Fibroblast of pulmonary artery (primary cell): ENCODE measurements around the gene CD27.
"Not testable (repeated sequence)": the region's sequence is repeated elsewhere in the genome, so short reads cannot be mapped to it uniquely, and the experiment has no call there.

Source experiments
- DNase-seq: peaks from one replicate; pipeline ENCODE4 v3.0.0-alpha.2; 2010; ENCODE audit warnings: low read depth
- H3K4me3 ChIP-seq: replicated peaks from 2 replicates; pipeline ENCODE4 v1.5.1; 2011; ENCODE audit warnings: low read depth, mild to moderate bottlenecking, control low read depth, low read length, moderate library complexity
- CTCF ChIP-seq: IDR thresholded peaks from 2 replicates; pipeline ENCODE4 v1.5.1; 2011; ENCODE audit warnings: mild to moderate bottlenecking, control low read depth, low read length, inconsistent platforms; ENCODE audit errors: missing control alignments

The CD27 gene

DNA sequence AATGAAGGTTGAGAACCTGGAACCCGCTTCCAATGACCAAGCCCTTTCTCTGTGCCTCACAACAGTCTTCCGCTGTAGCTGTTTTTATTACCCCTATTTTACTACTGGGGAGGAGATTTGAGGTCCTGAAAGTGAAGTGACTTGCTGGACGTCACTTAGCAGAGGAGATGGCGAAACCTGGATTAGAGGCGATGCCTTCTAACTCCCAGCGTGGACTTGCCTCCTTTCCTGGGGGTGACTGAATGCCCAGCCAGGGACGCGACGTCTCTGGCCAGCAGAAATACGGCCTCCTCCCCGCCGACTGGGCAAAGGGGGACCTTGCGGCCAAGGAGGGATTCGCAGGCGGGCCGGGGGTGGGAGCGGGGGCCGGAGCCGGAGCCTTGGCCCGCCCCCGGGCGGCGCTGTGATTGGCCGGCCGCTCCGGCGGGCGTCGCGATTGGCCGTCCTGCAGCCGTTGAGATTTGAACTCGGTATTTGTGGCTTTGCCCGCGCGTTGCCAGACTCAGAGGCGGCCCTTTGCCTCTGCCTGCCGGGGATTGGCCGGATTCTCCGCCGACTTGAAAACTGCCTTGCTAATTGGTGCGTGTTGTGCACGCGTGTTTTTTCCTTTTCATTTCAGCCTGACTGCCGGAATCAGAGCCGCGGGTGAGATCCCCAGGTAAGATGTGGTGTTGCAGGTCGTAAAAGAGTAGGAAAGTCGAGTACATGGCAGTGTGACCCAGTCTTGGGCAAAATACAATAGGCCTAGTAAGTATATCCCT, 48.9 kb downstream of the CD27 start, which contains the start of gene NCAPD2:
Gene NCAPD2 (plus strand): TSS at position 606 of the 761 bp plus-strand sequence. CDS start 997 bp downstream, outside the sequence.
- peak; percentile 96 for DNase-seq
- H3K4me3 ChIP-seq, result peak within 1 kb of the TSS; percentile 81
- TF ChIP-seq CTCF, result no peak

DNA sequence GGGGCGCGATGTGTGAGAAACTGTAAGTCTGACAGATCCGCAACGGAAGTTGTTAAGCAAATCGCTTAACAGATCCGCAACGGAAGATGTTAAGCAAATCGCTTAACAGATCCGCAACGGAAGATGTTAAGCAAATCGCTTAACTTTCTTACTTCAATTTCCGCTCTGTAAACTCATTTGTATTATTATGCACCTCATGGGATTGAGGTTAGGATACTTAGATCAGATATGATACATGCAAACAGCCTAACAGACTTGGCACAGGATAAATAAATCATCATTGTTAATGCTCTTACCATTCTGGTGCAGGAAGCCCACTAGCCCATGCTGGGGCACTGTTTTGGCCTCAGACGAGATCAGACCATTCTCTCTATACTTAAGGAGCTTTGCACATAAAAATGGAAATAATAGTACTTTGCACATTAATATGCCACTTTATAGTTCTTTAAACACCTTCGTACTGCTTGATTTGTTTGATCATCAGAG, 49.5 kb downstream of the CD27 start:
- no peak for DNase-seq
- peak; percentile 16 for TF ChIP-seq CTCF
- H3K4me3 ChIP-seq, result peak overlapping the region; percentile 81

- no peak for DNase-seq
- TF ChIP-seq CTCF, result no peak
- H3K4me3 ChIP-seq, result peak overlapping the region; percentile 81
These were observed 50.2 kb downstream of the CD27 start for GRCh38 chr12:6494968-6495367.

DNA sequence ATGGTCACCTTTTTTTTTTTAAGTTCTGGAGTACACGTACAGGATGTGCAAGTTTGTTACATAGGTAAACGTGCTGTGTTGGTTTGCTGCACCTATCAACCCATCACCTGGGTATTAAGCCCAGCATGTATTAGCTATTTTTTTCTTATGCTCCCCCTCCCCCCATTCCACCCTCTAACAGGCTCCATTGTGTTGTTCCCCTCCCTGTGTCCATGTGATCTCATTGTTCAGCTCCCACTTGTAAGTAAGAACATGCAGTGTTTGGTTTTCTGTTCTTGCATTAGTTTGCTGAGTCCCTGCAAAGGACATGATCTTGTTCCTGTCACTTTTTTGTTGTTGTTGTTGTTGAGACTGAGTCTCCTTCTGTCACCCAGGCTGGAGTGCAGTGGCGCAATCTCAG, 52.5 kb downstream of the CD27 start:
- not testable (repeated sequence) for DNase-seq, H3K4me3 ChIP-seq

DNA sequence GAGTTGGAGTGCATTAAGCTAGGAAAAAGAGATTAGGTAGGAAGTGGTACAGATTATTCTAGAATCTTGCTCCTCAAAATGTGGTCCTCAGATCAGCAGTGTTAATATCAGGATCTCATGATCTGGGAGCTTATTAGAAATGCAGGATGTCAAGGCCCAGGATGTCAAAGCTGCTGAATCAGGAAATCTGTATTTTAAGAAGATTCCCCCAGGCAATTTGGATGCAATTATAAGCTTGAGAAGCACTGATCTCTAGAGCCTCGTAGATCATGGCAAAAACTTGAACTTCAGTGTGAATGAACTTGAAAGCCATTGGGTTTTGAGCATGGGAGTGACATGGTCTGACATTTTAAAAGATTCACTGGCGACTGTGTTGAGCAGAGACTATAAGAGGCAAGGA, 55.7 kb downstream of the CD27 start:
- no peak overlapping the region for H3K4me3 ChIP-seq
- DNase-seq, result no peak
- TF ChIP-seq CTCF, result no peak
